Effector CD4-positive, alpha-beta T cell (primary cell): ENCODE data around the gene GPATCH1.
"Not testable (repeated sequence)": the region's sequence is repeated elsewhere in the genome, so short reads cannot be mapped to it uniquely, and the experiment has no call there.

Source experiments
- DNase-seq: peaks from one replicate; pipeline ENCODE4 v3.0.0-alpha.2; 2020

GPATCH1 gene

GRCh38 chr19:33124207-33125098 is 43.5 kb downstream of the GPATCH1 start:
- DNase-seq: no peak

- peak; percentile 41 for DNase-seq
Measured at GRCh38 chr19:33125929-33126388, 45.0 kb downstream of the GPATCH1 start.

GRCh38 chr19:33126712-33127111 is 45.7 kb downstream of the GPATCH1 start:
- DNase-seq: not testable (repeated sequence)

GRCh38 chr19:33129901-33130300 is 48.9 kb downstream of the GPATCH1 start:
- DNase-seq: no peak

GRCh38 chr19:33130433-33130832 is 49.5 kb downstream of the GPATCH1 start:
- DNase-seq: no peak

- DNase-seq: no peak
Measured at GRCh38 chr19:33132021-33132420, 51.0 kb downstream of the GPATCH1 start, which contains the start of gene WDR88. Gene WDR88, plus strand, starts transcription at chr19:33132114. Its CDS starts 56 bp downstream, at chr19:33132170.

- no peak for DNase-seq
Measured at GRCh38 chr19:33132425-33132824, 51.4 kb downstream of the GPATCH1 start.

GRCh38 chr19:33133438-33134031 is 52.6 kb downstream of the GPATCH1 start:
- no peak for DNase-seq

- DNase-seq: no peak
Measured at GRCh38 chr19:33134571-33135041, 53.6 kb downstream of the GPATCH1 start.

GRCh38 chr19:33139165-33139564 is 58.2 kb downstream of the GPATCH1 start:
- DNase-seq: no peak

GRCh38 chr19:33143897-33144405 is 63.0 kb downstream of the GPATCH1 start:
- peak; percentile 50 for DNase-seq

GRCh38 chr19:33146209-33146608 is 65.2 kb downstream of the GPATCH1 start:
- no peak for DNase-seq

- DNase-seq: no peak
Measured at GRCh38 chr19:33147538-33147937, 66.6 kb downstream of the GPATCH1 start.

GRCh38 chr19:33150852-33151518 is 70.0 kb downstream of the GPATCH1 start:
- no peak for DNase-seq

GRCh38 chr19:33152176-33152575 is 71.2 kb downstream of the GPATCH1 start:
- no peak for DNase-seq

- DNase-seq: not testable (repeated sequence)
Measured at GRCh38 chr19:33152625-33153024, 71.6 kb downstream of the GPATCH1 start.

- DNase-seq: not testable (repeated sequence)
Measured at GRCh38 chr19:33154313-33154712, 73.3 kb downstream of the GPATCH1 start.

- no peak for DNase-seq
Measured at GRCh38 chr19:33156334-33156733, 75.4 kb downstream of the GPATCH1 start.

- DNase-seq: no peak
Measured at GRCh38 chr19:33157906-33158305, 76.9 kb downstream of the GPATCH1 start.

GRCh38 chr19:33158365-33158764 is 77.4 kb downstream of the GPATCH1 start:
- no peak for DNase-seq

GRCh38 chr19:33159149-33159548 is 78.2 kb downstream of the GPATCH1 start:
- no peak for DNase-seq

- DNase-seq: no peak
Measured at GRCh38 chr19:33159893-33160292, 78.9 kb downstream of the GPATCH1 start.

GRCh38 chr19:33161201-33161600 is 80.2 kb downstream of the GPATCH1 start:
- no peak for DNase-seq
